Measurements from ENCODE around the gene FAM229A.

Gene FAM229A

DNA sequence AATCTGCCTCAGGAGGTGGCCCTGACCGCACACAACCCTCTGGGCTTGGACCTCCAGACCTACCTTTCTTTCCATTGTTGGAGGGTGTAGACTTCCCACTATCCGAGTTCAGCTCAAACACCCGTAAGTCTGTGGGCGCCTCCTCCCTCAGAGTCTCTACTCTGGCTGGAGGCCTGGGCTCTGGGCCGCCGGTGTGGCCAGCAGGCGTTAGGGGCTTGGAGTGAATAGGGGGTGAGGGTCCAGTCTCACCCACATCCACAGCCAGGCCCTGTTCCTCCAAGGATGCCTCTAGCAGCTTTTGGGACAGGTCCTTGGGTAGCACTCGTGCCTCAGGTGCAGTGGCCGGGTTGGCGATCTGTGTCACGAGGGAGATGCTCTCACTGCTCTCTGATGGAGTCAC is 13.9 kb upstream of the FAM229A start:
- H3K4me3 ChIP-seq (ENCODE audit: insufficient read length, low read depth): no peak overlapping the region
- H3K4me1 ChIP-seq (ENCODE audit: insufficient read depth, insufficient read length): no peaks in the 10 kb centered on the region
- TF ChIP-seq SUZ12 (IDR thresholded peaks at IDR 0.05; ENCODE audit: extremely low read depth, insufficient read depth, insufficient read length): no peak
- no peak for TF ChIP-seq ZNF274 (IDR thresholded peaks at IDR 0.05; ENCODE audit: low read depth, low read length)
- TF ChIP-seq YY1 (IDR thresholded peaks at IDR 0.05; ENCODE audit: insufficient read depth, insufficient read length): no peak
- H3K27me3 ChIP-seq (ENCODE audit: insufficient read depth, insufficient read length): no peaks in the 10 kb centered on the region
- DNase-seq (ENCODE audit: low read depth, low spot score): no peak
- no peak overlapping the region for H3K9ac ChIP-seq (ENCODE audit: insufficient read length, low read depth)
- H3K36me3 ChIP-seq (ENCODE audit: insufficient read depth, insufficient read length, low read length): peaks cover 97% of the 10 kb centered on the region
- no peaks in the 10 kb centered on the region for H3K9me3 ChIP-seq (ENCODE audit: insufficient read depth, low read length)

DNA sequence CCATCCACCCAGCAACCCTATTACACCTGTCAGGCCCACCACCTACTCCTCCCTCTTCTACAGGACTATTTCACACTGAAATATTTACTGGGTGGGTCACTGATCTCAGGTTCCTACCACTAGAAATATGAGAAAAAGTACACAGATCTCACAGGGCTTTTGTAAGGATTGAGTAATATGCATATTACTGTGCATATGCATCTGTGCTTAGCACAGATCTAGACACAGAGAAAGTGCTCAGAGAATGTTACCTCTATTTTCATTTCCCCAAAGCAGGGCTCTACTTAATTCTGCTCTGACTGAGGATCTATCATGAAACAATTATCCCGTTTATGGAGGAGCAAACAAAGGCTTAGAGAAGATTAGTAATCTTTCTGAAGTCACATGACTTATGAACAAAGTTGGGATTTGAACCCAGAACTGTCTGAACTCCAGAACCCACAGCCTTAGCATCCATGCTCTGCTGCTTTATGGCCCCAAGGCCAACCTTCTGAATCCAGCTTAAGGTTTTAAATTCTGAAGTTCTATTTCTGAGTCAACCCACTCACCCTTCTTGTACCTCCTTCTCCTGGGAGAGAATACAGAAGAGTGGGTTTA is 11.8 kb upstream of the FAM229A start:
- Histone ChIP-seq H3K36me3 (ENCODE audit: insufficient read depth, insufficient read length, low read length) (peaks cover 93% of the 10 kb centered on the region), H3K4me3 (ENCODE audit: insufficient read length, low read depth) (no peak overlapping the region), H3K27me3 (ENCODE audit: insufficient read depth, insufficient read length) (no peaks in the 10 kb centered on the region), H3K9ac (ENCODE audit: insufficient read length, low read depth) (no peak overlapping the region), H3K9me3 (ENCODE audit: insufficient read depth, low read length) (no peaks in the 10 kb centered on the region), H3K4me1 (ENCODE audit: insufficient read depth, insufficient read length) (no peaks in the 10 kb centered on the region)
- DNase-seq (ENCODE audit: low read depth, low spot score): no peak
- no peak for TF ChIP-seq SUZ12 (IDR thresholded peaks at IDR 0.05; ENCODE audit: extremely low read depth, insufficient read depth, insufficient read length)

DNA sequence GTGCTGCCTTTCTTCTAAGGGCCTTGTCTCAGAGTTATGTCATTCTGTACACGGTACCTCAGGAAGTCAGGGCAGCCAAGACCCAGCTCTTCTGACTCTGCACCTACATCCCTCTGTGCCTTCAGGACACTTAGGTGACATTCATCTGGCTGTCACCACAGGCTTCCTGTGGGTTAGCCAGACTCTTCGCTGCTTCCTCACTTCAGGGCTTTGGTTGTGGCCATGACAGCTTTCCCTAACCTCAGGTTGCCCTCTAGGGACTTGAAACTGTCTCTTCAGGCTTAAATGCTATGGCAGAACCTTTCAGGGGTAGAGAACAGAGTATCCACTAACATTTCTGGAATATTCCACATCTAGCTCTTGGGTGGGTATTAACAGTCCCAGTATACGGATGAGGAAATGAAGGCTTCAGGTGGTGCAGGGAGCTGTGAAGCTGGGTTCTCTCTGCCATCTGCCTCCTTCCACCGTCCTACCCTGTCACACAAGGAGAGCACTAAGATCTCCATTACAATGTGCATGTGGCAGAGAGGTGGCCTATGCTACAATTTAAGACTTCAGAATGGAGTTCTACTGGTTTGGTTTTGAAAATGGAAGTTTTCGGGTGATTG is 10.0 kb upstream of the FAM229A start:
- no peak overlapping the region for H3K9ac ChIP-seq (ENCODE audit: insufficient read length, low read depth)
- DNase-seq (ENCODE audit: low read depth, low spot score): no peak
- no peaks in the 10 kb centered on the region for H3K27me3 ChIP-seq (ENCODE audit: insufficient read depth, insufficient read length)
- no peak for TF ChIP-seq YY1 (IDR thresholded peaks at IDR 0.05; ENCODE audit: insufficient read depth, insufficient read length)
- TF ChIP-seq SUZ12 (IDR thresholded peaks at IDR 0.05; ENCODE audit: extremely low read depth, insufficient read depth, insufficient read length): no peak
- no peak for TF ChIP-seq ZNF274 (IDR thresholded peaks at IDR 0.05; ENCODE audit: low read depth, low read length)
- H3K36me3 ChIP-seq (ENCODE audit: insufficient read depth, insufficient read length, low read length): peaks cover 93% of the 10 kb centered on the region
- no peak overlapping the region for H3K4me3 ChIP-seq (ENCODE audit: insufficient read length, low read depth)
- no peaks in the 10 kb centered on the region for H3K4me1 ChIP-seq (ENCODE audit: insufficient read depth, insufficient read length)
- H3K9me3 ChIP-seq (ENCODE audit: insufficient read depth, low read length): no peaks in the 10 kb centered on the region

DNA sequence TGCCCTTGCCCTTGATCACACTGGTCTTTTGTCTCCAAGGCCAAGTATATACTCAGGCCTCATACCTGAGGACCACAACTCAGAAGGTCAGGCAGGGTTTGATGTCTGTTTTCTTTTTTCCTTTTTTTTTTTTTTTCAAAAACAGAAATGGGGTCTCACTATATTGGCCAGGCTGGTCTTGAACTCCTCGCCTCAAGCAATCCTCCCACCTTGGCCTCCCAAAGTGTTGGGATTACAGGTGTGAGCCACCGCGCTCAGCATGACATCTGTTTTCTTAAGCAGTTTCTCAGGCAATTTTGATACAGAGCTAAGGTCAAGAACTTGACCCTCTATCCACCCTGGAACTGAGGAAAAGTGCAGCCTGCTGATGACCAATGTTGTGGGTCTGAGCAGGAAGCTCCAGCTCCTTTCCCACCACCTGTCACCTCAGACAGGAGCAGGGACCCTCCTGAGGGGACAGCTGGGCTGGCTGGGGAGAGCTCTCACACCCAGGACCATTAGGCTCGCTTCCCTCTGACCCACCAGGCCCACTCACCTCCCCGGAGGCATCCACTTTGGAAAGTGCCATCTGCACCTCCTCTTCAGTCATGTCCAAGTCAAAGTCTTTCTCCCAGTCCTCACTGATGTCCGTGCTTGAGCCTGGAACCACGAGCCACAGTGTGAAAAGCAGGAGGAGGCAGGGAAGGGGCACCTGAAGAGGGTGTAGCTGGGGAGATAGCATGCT is 5.8 kb upstream of the FAM229A start:
- peaks cover 6% of the 10 kb centered on the region for H3K4me1 ChIP-seq (ENCODE audit: insufficient read depth, insufficient read length)
- H3K36me3 ChIP-seq (ENCODE audit: insufficient read depth, insufficient read length, low read length): peaks cover 90% of the 10 kb centered on the region
- TF ChIP-seq ZNF274 (IDR thresholded peaks at IDR 0.05; ENCODE audit: low read depth, low read length): no peak
- TF ChIP-seq SUZ12 (IDR thresholded peaks at IDR 0.05; ENCODE audit: extremely low read depth, insufficient read depth, insufficient read length): no peak
- no peak for DNase-seq (ENCODE audit: low read depth, low spot score)
- no peaks in the 10 kb centered on the region for H3K9me3 ChIP-seq (ENCODE audit: insufficient read depth, low read length)
- no peak overlapping the region for H3K4me3 ChIP-seq (ENCODE audit: insufficient read length, low read depth)
- no peak overlapping the region for H3K9ac ChIP-seq (ENCODE audit: insufficient read length, low read depth)
- no peaks in the 10 kb centered on the region for H3K27me3 ChIP-seq (ENCODE audit: insufficient read depth, insufficient read length)

DNA sequence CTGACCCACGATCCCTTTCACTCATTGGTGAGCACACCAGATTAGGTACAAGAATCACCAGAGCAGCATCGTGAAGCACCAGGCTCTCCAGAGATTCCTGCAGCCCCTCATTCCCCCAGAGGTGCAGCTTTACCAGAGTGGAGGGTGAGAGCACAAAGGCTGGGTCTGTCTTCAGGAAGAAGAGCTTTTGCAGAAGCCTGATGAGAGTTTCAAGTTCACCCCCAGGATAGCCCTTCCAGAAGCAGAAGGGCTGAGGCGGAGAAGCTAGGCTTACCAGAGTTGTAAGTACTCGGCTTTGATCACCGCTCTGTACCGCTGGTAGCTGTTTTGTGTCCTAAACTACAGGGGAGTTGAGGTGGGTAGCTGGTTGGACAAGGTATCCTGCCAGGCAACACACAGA is 3.2 kb upstream of the FAM229A start:
- no peak for DNase-seq (ENCODE audit: low read depth, low spot score)
- H3K4me3 ChIP-seq (ENCODE audit: insufficient read length, low read depth): no peak overlapping the region
- peaks cover 19% of the 10 kb centered on the region for H3K4me1 ChIP-seq (ENCODE audit: insufficient read depth, insufficient read length)
- H3K36me3 ChIP-seq (ENCODE audit: insufficient read depth, insufficient read length, low read length): peaks cover 79% of the 10 kb centered on the region
- H3K27me3 ChIP-seq (ENCODE audit: insufficient read depth, insufficient read length): peaks cover 5% of the 10 kb centered on the region
- no peaks in the 10 kb centered on the region for H3K9me3 ChIP-seq (ENCODE audit: insufficient read depth, low read length)
- TF ChIP-seq YY1 (IDR thresholded peaks at IDR 0.05; ENCODE audit: insufficient read depth, insufficient read length): no peak
- no peak for TF ChIP-seq SUZ12 (IDR thresholded peaks at IDR 0.05; ENCODE audit: extremely low read depth, insufficient read depth, insufficient read length)
- TF ChIP-seq ZNF274 (IDR thresholded peaks at IDR 0.05; ENCODE audit: low read depth, low read length): no peak
- no peak overlapping the region for H3K9ac ChIP-seq (ENCODE audit: insufficient read length, low read depth)

DNA sequence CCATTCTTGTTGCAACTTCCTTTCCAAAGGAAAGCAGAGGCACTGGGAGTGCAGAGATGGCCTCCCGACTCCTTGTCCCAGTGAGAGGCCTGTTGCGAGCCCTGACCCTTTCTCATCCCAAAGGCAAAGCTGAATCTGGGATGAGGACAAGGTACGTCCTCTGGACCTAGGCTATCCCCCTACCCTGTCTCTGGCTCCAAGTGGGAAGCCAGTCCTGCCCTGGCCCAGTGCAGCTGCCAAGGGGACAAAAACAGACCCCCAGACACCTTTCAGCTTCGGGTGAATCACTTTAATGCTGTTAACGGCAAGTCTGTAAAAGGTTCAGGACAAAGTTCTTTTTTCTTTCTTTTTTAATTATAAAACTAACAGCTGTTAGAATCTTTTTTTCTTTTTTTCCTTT is 2.6 kb upstream of the FAM229A start:
- no peaks in the 10 kb centered on the region for H3K9me3 ChIP-seq (ENCODE audit: insufficient read depth, low read length)
- peaks cover 76% of the 10 kb centered on the region for H3K36me3 ChIP-seq (ENCODE audit: insufficient read depth, insufficient read length, low read length)
- DNase-seq (ENCODE audit: low read depth, low spot score): no peak
- no peak for TF ChIP-seq YY1 (IDR thresholded peaks at IDR 0.05; ENCODE audit: insufficient read depth, insufficient read length)
- no peak for TF ChIP-seq ZNF274 (IDR thresholded peaks at IDR 0.05; ENCODE audit: low read depth, low read length)
- no peak for TF ChIP-seq SUZ12 (IDR thresholded peaks at IDR 0.05; ENCODE audit: extremely low read depth, insufficient read depth, insufficient read length)
- peaks cover 19% of the 10 kb centered on the region for H3K4me1 ChIP-seq (ENCODE audit: insufficient read depth, insufficient read length)
- no peak overlapping the region for H3K4me3 ChIP-seq (ENCODE audit: insufficient read length, low read depth)
- peaks cover 5% of the 10 kb centered on the region for H3K27me3 ChIP-seq (ENCODE audit: insufficient read depth, insufficient read length)
- H3K9ac ChIP-seq (ENCODE audit: insufficient read length, low read depth): no peak overlapping the region

DNA sequence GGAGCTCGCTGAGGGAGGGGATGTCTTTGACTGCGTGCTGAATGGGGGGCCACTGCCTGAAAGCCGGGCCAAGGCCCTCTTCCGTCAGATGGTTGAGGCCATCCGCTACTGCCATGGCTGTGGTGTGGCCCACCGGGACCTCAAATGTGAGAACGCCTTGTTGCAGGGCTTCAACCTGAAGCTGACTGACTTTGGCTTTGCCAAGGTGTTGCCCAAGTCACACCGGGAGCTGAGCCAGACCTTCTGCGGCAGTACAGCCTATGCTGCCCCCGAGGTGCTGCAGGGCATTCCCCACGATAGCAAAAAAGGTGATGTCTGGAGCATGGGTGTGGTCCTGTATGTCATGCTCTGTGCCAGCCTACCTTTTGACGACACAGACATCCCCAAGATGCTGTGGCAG is 1.4 kb upstream of the FAM229A start:
- peaks cover 19% of the 10 kb centered on the region for H3K4me1 ChIP-seq (ENCODE audit: insufficient read depth, insufficient read length)
- DNase-seq (ENCODE audit: low read depth, low spot score): no peak
- peaks cover 5% of the 10 kb centered on the region for H3K27me3 ChIP-seq (ENCODE audit: insufficient read depth, insufficient read length)
- H3K4me3 ChIP-seq (ENCODE audit: insufficient read length, low read depth): no peak overlapping the region
- H3K36me3 ChIP-seq (ENCODE audit: insufficient read depth, insufficient read length, low read length): peaks cover 67% of the 10 kb centered on the region
- no peaks in the 10 kb centered on the region for H3K9me3 ChIP-seq (ENCODE audit: insufficient read depth, low read length)
- no peak overlapping the region for H3K9ac ChIP-seq (ENCODE audit: insufficient read length, low read depth)
- TF ChIP-seq YY1 (IDR thresholded peaks at IDR 0.05; ENCODE audit: insufficient read depth, insufficient read length): no peak
- no peak for TF ChIP-seq ZNF274 (IDR thresholded peaks at IDR 0.05; ENCODE audit: low read depth, low read length)
- TF ChIP-seq SUZ12 (IDR thresholded peaks at IDR 0.05; ENCODE audit: extremely low read depth, insufficient read depth, insufficient read length): no peak
